ENCODE results near the gene MYH6. TPM values are rescaled to one million over a fixed set of nuclear protein-coding genes. Genes with fewer than 3 reads are reported as not detected.
"Not testable (repeated sequence)": the region's sequence is repeated elsewhere in the genome, so short reads cannot be mapped to it uniquely, and the experiment has no call there.

Gene MYH6
- total RNA-seq, 1 donor from 2014 or later, result 0.30 TPM

DNA sequence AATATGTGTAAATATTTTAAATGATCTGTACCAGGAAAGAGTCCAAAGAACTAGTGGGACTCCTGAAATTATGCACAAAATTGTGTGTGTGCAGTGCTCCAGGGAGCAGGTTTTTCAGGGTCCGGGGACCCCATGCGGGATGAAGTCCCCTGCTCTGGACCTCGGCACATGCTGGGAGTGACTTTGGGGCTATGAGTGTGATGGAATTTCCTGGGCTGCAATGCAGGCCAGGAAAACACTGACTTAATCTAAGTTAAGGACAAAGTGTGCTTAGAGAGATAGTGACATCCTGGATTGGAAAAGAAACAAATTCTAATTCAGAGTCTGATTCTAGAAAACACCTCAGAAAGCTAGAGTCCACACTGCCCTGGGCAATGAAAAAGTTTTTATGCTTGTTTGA is 6.2 kb upstream of the MYH6 start:
- DNase-seq, result no peak

DNA sequence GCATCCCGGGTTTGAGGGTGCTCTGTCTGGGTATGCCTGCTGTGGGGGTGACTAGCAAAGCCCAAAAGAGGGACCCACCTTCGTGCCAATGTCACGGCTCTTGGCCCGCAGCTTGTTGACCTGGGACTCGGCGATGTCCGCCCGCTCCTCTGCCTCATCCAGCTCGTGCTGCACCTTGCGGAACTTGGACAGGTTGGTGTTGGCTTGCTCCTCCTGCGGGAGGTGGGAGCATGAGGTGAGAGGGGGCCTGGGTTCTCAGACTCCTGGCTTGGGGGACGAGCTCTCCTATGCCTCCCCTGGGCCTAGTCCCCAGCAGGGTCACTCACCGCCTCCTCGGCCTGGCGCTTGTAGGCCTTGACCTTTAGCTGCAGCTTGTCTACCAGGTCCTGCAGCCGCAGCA is 5.6 kb upstream of the MYH6 start:
- no peak for DNase-seq

DNA sequence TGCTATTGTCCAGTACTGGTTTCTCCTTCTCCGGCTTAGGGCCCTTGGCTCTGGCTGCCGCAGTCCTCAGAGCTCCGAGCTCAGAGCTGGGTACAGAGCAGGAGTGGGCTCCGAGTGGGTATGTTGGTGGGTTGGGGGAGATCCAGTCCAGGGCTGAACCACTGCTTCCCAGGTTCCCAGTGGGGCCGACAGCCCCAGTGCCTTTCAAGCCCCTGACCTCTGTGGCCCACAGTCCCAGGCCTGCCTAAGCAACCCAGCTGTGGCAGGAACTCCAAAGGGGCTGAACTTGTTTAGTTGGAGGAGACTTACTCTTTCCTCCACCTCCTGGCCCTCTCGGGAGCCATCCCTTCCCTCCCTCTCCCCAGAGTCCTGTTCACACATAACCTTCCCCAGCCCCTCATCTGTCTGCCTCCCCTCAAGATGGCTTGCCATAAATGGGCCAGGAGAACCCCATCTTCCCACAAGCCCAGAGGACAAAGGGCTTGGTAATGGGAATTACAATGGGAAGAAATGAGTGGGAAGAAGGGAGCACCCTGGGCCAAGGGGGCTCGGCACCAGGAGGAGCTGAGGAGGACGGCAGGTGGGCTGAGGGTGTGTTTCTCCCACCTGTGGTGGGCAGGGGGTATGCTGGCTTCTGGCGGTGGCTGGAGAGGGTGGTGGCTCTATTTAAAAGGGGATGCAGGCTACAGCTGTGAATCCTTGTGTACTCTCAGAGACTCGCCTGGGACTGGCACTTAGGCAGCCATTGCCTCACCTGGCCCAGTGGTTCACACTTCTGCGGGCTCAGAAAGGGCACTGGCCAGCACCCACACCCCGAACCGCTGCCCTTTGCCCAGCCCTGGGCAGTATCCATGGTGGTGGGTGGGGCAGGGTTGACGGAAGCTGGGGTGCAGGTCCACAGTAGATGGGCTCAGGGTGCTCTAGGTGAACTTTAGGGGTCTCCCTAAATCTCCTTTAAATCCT is 3.8 kb upstream of the MYH6 start:
- DNase-seq, result no peak

DNA sequence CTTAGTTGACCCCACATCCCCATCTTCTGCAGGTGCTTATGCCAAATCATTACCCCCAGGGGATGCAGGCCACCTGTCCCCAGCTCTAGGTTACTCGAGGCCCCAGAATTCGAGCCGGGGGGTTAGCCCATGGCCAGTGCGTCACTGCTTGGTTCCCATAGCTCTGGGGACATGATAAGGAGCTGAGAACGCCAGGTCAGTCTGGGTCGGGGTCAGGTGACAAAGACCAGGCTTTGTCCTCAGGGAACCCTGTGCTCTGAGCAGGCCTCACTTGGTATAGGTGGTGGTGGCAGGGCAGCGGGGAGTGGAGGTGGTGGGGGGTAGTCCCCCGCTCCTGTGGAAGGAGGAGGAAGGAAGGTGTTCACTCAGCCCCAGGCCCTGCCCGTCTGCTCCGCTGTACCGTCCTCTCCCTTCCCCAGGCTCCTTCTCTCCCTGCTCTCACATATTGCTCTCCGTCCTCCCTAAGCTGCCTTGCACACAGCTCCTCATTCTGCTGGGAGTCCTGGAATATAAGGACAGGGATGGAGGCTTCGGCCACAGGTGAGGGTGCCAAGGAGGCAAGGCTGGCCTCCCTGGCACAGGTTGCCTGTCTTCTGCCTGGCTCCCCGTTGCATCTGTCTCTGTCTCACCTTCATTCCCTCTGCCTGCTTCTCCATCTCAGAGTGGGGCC is 2.0 kb upstream of the MYH6 start:
- no peak for DNase-seq

DNA sequence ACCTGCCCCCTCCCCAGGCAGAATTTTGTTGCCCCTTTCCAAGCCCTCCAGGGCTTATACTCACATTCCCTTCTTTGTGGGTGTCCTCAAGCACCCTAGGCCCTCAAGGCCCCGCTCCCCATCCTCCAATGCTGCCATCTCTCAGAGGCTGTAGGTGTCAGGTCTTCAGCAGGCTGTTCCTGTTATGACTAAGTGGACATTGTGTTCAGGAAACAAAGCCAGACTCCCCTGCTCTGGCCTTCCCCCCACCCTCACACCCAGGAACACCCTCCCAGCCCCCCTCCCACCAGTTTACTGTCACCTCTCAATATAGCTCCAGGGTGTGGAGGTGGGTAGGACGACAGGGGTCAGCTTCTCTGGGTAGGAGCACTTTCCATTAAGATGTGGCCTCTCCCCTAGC is 1.4 kb upstream of the MYH6 start:
- no peak for DNase-seq

DNA sequence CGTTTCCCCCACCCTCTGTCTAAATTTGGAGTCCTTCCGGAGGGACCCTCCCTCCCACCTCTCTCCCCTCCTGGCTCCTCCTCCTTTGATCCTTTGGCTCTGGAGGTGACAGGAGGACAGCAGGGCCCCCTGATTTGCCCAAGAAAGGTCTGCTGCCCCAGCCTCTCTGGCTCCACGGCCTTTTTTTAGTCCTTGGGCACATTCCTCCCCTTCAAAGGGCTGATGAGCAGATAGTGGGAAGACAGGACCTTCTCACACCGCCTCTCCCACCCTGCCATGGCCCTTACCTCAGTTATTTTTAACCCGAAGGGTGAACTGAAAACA is 196 bp upstream of the MYH6 start:
- DNase-seq, result no peak

DNA sequence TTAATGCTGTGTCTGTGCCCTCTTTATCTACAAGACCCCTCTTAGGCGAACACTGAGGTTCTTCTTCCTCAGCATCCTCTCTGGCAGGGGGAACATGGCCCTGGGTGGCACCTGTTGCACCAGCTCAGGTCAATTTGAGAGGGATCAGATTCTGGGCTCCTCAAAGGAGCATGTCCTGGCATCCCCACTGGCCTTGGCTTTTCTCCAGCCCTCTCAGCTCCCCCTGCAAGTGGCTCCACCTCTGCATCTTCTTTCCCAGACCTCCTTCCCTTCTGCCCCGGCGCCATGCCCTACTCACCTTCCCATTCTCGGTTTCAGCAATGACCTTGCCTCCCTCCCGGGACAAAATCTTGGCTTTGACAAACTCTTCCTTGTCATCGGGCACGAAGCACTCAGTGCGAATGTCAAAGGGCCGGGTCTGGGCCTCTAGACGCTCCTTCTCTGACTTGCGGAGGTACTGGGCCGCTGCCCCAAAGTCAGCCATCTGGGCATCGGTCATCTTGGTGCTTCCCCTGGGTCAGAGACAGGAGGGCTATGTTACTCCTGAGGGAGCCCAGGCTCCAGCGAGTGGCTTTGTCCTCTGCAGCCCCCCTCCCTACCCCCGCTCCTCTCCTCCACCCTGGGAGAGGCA is 1.2 kb downstream of the MYH6 start:
- DNase-seq, result no peak

DNA sequence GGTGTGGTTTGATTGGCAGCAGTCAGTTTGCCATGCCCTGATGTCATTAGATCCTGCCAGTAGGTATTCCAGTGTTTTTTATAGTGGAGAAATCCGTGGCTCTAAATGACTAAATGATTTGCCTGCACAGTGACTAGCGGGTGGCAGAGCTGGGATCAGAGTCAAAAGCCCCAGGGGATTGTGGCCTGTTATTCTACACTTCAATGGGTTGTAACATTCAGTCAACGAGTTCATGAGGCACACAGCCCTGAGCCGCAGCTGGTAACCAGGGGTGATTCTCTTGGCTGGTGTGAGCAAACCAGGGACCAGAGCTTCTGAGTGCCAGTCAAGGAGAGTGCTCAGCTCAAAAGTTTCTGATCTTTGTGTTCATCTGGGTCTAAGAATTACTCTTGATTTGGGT is 1.8 kb downstream of the MYH6 start:
- DNase-seq, result no peak

DNA sequence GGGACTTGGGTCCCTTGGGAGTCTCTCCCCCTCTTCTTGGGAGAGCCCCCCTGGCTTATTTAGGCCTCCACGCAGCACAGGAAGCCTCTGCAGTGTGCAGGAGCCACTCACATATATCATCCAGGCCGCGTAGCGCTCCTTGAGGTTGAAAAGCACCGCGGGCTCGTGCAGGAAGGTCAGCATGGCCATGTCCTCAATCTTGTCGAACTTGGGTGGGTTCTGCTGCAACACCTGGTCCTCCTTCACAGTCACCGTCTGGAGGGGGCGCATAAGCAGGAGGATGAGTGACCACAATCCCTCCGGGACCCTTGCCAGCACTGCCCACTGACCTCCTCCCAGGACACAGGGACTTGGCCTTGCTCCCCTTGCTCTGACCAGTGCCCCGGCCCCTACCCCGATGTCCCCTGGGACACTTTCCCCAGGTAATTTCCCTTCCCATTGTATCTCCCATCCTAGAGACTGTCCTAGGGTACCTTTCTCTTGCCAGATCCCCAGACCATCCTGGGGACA is 2.5 kb downstream of the MYH6 start:
- DNase-seq, result no peak

DNA sequence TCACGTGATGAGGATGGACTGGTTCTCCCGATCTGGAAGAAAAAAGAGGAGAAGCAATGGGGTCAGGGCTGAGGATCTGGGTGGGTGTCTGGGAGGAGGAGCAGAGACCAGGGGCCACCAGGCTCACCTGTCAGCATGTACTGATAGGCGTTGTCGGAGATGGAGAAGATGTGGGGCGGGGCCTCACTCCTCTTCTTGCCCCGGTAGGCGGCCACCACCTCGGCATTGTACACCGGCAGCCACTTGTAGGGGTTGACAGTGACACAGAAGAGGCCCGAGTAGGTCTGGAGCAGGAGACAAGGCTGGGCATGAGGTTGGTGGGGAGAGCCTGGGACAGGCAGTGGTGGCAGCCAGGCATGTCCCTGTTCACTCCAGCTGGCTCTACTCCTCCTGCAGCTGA is 3.0 kb downstream of the MYH6 start:
- no peak for DNase-seq

DNA sequence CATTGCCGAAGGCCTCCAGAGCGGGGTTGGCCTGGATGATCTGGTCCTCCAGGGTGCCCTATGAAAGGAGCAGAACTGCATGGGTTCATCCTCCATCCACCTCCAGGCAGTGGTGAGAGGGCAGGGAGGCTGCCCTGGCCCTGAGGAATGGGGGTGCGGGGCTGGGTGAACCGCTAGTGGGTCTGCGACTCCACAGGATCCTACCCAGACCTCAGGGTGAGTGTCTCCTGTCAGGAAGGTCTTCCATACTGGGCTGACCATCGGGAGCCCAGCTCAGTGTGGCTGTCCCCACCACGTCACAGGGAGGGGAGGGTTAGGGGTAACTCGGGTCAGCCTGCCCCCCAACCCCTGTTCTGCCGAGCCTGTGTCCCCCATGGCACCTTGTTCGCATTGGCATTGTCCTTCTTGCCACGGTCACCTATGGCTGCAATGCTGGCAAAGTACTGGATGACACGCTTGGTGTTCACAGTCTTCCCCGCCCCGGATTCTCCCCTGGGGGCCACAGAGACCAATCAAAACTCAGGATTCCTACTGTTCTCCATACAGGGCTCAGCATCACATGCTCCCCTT is 3.7 kb downstream of the MYH6 start:
- no peak for DNase-seq

DNA sequence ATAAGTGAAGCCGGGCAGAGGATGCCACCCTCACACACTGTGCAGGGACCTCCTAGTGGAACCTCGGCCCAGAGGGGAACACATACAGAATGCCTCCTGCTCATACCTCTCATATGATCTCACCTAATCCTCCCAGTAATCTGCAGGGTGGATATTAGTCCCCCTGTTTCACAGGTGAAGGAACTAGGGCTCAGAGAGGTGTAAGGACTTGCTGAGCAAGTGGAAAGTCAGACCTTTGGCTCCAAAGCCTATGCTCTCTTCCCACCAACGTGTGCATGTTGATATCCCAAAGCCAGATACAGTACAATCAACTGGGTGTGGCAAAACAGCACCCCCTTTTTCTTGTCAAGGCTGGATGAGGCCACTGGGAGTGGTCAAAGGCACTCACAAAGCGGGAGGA is 4.2 kb downstream of the MYH6 start:
- DNase-seq, result no peak

DNA sequence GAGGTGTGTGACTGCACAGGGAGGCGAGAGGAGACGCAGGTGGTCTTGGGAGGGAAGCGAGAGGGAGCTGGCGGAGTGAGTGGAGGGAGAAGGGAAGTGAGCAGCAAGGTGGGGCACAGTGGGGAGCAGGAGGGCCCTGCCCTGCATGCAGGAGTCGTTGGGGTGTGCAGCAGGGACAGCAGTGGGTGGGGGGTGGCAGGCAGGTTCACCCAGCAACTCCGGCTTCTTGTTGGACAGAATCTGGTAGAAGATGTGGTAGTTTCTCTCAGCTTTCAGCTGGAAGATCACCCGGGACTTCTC is 5.0 kb downstream of the MYH6 start:
- no peak for DNase-seq

DNA sequence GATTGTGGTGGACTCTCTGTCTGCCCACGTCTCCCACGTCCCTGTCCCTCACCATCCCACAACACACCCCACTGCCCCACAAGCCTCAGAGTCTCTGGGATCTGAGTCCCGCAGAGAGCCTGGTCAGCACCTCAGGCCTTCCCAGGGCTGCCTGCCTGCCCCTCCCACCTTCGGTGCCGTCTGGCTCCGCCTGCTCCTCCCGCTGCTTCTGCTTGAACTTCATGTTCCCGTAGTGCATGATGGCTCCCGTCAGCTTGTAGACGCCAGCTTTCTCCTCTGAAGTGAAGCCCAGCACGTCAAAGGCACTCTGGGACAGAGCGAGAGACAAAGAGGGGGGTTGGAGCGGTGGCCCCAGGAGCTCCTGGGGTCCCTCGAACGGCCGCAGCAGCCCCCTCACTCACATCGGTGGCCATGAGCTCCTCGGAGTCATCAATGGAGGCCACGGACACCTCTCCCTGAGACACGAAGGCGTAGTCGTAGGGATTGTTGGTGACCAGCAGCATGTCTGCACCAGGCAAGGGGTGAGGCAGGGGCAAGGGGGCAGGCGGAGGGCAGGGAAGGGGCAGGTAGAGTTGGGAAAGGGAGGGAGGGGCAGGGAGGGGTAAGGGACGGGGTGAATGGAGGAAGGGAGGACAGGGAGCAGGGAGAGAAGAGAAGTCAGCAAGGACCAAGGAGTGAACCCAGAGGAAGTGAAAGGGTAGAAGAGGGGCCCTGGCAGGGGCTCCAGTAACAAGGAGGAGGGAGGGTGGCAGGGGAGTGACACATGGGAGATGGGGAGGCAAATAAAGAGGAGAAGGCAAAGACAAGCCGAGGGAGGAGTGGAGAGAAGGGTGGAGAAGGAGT is 5.6 kb downstream of the MYH6 start:
- DNase-seq, result no peak

DNA sequence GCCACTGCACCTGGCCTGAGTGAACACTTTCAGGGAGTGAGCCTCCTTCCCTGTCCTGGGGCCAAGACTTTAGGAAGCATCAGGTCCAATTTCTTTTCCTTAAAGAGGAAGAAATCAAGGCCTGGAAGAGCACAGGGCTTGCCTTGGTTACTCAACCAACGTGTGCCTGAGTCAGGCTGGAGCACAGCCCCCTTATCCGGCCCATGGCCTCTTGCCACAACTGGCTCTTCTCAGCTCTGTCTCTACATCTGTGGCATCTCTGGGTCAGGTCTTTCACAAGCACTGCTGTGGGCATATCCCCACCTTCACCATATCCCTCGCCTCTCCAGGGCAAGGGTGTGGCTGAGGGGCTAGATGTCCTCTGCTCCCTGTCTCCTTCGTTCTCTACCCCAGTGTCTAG is 6.8 kb downstream of the MYH6 start:
- DNase-seq, result no peak

DNA sequence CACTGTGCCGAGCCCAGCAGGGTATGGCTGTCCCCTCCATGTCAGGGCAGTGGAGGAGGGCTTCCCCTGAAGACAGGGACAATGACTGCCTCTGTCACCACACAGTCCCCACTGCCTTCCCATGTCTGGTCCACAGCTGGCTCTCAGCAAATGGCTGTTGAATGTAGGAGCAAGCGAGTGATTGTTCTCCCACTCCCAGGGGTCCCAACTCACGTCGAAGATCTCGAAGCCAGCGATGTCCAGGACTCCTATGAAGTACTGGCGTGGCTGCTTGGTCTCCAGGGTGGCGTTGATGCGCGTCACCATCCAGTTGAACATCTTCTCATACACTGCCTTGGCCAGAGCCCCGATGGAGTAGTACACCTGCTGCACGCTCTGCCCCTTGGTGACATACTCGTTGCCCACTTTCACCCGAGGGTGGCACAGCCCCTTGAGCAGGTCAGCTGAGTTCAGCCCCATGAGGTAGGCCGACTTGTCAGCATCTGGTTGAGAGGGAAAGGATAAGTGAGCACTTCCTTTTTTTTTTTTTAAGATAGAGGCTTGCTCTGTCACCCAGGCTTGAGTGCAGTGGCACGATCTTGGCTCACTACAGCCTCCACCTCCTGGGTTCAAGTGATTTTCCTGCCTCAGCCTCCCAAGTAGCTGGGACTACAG is 7.5 kb downstream of the MYH6 start:
- not testable (repeated sequence) for DNase-seq

DNA sequence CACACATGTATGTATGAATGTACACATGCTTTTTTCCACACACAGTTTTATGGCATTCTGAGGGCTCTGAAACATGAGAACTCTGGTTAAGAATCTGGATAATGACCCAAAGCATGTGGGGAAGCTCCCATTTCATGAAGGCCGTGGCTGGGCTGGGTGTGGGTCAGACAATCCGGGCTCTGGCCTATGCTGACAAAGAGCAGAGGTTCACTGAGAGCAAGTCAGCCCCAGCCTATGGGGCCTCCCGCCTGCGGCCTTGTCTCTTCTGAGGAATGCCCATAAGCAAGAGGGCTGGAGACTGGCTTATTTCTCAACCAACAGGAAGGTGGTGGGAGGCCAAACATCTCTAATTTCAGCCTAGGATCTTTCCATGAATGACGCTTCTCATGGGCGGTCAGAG is 8.5 kb downstream of the MYH6 start:
- no peak for DNase-seq

DNA sequence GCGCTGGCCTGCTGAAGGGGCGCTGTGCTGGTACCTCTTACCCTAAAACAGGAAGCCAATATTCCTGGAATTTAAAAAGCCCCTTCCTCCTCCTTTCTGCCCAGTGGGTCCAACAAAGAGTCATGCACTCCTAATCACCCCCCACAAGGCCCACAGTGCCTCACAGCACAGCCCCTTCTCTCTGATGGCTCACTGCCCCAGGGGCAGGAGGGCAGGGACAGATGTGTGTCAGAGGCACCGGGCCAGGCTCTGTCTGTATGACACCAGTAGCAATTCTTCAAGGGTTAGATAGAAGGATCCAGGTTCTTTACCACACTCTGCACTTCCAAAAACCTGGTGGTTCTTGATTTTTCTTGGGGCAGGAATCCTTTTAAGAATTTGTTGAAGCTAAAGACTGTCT is 8.9 kb downstream of the MYH6 start:
- DNase-seq, result no peak

DNA sequence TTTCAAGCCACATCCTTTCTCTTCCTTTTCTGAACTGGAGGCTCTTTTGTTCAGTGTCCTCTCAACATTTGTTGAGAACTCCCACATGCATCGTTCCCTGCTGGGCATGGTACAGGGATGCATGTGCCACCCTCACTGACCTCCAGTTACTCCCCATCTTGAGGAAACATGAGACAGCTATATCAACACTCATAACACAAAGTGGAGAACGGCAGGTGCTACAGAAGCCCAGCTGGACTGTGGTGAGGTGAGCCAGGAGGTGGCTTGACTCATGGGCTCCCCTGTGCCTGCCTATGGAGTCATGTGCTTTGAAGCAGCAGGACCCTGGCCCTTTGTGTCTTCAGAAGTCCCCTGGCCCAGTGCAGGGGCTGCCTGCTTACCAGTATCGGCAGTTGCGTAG is 9.7 kb downstream of the MYH6 start:
- DNase-seq, result no peak

DNA sequence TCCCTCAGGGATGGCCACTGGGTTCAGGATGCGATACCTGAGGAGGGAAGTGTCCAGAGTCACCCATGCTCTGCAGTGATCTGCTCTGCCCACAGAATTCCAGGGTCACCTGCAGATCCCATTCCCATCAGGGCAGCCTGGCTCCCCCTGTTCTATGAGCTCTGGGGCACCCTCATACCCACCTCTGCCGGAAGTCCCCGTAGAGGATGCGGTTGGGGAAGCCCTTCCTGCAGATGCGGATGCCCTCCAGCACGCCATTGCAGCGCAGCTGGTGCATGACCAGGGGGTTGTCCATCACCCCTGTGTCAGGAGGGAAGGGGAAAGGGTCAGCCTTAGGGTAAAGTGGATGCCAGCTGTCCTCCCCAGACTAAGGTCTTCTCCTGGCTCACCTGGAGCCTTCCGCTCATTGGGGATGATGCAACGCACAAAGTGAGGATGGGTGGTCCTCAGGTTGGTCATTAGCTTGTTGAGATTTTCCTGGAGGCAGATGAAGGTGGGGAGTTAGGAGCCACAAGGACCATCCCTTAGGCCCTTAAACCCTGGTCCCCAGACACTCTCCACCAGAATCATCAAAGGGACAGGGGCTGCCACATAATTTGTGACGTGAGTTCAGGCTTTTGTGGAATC is 11.2 kb downstream of the MYH6 start:
- no peak for DNase-seq

DNA sequence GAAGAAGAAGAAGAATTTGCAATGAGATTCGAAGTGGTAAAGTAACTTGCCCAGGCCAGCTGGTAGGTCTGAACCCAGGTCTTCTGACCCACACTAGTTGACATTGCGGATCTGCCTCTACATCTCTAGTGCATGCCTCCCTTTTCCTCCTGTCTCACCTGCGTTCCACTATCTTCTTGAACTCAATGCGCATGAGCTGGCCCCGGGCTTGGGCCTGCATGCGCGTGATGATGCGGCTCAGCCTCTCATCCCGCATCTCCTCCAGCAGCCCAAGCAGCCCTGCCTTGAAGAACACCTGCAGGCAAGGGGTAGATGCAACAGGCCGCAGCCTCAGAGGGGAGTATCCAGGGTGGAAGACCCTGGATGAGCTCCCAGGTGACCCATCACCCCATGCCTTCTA is 11.9 kb downstream of the MYH6 start:
- no peak for DNase-seq

All from skin of body (tissue), 2 donors.